GM21381 (cell line): ENCODE data around the gene NPR3.

Source experiments
- ATAC-seq: cut with Tn5 transposase; IDR thresholded peaks from one replicate; pipeline ENCODE4 v1.9.1; 2021; ENCODE audit warnings: mild to moderate bottlenecking, moderate library complexity; ENCODE audit not compliant: unreplicated experiment

Gene NPR3, protein sequence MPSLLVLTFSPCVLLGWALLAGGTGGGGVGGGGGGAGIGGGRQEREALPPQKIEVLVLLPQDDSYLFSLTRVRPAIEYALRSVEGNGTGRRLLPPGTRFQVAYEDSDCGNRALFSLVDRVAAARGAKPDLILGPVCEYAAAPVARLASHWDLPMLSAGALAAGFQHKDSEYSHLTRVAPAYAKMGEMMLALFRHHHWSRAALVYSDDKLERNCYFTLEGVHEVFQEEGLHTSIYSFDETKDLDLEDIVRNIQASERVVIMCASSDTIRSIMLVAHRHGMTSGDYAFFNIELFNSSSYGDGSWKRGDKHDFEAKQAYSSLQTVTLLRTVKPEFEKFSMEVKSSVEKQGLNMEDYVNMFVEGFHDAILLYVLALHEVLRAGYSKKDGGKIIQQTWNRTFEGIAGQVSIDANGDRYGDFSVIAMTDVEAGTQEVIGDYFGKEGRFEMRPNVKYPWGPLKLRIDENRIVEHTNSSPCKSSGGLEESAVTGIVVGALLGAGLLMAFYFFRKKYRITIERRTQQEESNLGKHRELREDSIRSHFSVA

DNA sequence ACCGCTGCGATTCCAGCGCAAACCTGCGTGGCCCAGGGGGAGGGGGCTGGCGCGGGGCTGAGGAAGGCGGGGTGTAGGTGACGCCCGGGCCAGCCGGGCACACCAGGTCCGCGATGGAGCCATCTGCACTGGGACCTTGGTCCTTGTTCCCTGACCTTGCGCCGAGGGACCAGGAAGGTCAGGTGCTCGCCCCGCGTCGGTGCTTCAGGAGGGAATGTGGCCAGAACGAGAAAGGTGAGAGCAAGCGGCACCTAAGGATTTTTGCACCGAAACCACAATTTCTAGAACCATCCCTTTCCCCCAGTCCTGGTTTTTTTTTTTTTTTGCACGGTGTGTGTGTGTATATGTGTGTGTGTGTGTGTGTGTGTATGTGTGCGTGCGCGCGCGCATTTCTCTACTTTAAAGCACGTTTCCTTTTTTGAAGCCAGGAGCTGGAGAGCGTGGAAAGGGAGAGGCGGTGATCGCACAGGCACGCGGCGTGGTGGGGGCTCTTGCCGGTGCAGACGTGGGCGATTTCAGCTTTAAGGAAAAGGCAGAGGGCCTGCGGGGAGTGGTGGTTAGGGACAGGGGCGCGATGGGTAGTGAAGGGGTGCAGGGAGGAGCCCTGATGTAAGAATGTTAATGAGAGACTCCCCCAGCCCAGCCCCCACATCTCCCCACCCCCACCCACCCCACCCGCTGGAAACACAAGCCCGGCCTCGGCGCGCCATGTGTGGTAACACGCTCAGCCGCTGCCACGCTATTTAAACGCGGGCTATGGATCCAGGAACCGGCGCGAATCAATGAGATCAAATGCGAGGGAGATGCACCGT, at the start of gene NPR3:
TSS of gene NPR3 (plus strand) at position 772 of the 812 bp plus-strand sequence. CDS start 456 bp downstream, outside the sequence.
- ATAC-seq: no peak

DNA sequence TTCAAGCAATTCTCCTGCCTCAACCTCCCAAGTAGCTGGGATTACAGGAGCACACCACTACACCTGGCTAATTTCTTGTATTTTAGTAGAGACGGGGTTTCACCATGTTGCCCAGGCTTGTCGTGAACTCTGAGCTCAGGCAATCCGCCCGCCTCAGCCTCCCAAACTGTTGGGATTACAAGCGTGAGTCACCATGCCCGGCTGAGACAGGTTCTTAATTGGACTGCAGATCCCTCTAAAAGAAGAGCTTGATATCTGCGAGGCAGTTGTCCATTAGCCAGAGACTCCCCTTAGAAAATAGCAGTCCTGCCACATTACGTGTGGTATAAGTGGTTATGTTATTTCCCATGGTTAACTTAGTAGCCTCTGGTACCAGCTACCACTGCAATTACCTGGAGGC, 46.6 kb upstream of the NPR3 start:
- no peak for ATAC-seq

DNA sequence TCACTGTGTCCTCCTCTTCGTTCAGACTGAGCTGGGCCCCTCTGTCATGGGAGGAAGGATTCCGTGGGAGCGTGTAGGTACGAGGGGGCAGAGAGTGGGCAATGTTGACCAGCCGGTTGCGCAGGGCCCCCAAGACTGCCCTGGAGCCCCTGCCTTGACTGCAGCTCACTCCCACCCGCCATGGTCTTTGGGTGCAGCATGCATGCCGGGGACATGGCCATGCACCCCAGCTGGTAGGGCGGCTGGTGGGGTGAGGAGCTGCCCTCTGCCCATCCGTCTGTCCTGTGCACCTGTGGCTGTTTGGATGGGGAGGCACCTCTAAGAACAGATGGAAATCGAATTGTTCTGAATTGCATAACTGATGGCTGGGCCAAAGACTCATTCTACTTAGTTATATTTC, 42.6 kb upstream of the NPR3 start:
- no peak for ATAC-seq

DNA sequence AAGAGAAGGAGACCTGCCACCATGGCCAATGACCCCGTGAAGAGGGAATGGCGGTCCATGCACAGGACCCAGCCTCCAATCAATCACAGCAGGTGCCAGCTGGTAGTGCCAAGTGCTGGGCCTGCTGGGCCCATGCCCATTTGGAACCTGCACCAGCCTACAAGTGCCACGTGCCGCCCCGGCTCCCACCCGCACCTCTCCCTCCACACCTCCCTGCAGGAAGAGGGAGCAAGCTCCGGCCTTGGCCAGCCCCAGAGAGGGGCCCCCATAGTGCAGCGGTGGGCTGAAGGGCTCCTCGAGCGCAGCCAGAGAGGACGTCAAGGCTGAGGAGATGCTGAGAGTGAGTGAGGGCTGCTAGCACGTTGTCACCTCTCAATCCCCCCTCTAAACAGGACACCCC, 37.8 kb upstream of the NPR3 start:
- no peak for ATAC-seq

DNA sequence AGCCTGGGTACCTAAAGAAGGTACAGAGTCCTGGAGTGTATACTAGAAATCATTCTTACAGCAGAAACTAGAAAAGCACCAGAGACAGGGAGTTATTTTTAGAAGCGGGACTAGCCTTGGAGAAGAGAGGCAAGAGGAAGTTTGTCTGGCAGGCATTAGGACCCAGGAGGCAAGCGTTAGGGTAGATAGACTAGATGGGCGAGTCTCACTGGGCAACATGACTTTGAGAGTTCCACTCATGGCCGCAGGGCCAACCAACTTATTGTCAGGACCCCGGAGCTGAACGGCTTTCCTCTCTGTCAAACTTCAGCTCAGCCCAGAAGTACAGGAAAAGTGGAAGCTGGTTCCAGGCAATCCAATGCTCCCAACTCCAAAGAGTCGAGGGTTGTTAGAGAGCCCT, 34.1 kb upstream of the NPR3 start:
- ATAC-seq: no peak

DNA sequence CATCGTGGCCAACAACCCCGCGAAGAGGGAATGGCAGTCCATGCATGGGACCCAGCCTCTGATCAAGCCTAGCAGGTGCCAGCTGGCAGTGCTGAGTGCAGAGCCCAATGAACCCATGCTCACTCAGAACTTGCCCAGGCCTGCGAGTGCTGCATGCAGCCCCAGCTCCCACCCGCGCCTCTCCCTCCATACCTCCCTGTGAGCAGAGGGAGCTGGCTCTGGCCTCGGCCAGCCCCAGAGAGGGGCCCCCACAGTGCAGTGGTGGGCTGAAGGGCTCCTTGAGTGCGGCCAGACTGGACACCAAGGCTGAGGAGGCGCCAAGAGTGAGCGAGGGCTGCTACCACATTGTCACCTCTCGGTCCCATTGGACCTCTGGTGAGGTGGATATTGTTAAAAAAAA, 32.6 kb upstream of the NPR3 start:
- ATAC-seq: no peak

DNA sequence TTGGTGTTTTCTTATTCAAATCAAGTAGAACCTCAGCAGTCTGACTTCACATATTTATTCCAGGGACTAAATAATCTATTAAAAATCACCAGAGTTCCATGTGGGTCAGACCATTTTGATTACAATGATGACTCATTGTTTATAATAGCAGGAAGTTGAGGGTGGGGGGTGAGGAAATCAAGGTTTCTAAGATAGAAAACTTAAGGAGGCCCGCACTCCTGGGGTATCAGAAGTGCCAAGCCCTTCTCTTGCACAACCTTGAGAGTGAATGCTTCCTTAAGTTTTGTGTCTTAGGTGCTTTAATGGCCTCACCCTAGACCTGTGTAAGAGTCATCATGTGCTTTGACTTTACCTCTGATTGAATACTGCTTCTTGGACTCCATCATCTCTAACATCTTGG, 31.9 kb upstream of the NPR3 start:
- ATAC-seq: no peak

DNA sequence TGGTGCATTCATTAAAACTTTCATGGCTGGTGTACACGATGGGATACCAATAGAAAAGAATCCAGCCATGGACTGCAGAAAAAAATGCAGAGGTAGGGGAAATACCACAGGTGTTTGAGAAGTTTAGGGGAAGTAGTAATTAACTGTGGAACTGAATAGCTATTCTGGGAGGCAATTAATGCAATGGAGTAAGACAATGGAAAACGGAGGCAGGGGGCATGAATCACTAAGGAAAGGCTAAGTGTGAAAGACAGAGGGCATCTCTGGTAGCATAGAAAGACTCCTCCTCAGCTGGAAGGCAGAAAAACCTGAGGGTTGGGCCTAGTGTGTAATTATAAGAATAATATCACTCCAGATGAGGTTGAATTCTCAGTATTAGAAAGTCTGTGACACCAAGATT, 30.9 kb upstream of the NPR3 start:
- no peak for ATAC-seq

DNA sequence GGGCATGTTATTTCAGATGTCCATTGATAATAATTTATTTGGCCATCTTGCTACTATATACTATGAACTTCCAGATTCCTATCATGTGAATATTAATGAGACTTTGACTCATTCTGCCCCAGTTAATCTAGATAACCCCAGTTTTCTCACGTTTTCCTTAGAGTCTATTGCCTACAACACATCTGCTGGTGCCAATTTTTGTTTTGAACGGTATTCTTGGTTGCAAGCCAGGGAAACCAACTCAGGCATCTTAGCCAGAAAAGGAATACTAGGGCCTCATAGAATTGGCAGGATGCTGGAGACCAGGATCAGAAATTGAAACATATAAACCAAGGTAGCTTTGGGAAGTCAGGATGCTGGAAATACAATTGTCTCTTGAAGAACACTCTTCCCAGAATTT, 28.0 kb upstream of the NPR3 start:
- ATAC-seq: no peak

DNA sequence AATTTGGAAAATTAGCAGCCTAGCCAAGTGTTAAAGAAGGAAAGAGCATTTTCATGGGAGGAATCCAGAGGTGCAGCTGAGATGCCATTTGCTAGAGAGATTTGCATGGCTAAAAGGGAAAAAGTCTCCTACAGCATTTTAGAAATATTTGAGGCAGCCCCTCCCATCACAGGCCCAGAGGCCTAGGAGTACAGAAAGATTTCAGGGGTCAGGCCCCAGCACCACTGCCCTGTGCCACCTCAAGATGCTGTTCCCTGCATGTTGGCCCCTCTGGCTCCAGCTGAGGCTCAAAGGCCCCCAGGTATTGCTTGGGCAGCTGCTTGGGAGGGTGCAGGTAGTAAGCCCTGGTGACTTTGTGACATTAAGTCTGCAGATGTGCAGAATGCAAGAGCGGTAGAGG, 26.9 kb upstream of the NPR3 start:
- ATAC-seq: no peak

DNA sequence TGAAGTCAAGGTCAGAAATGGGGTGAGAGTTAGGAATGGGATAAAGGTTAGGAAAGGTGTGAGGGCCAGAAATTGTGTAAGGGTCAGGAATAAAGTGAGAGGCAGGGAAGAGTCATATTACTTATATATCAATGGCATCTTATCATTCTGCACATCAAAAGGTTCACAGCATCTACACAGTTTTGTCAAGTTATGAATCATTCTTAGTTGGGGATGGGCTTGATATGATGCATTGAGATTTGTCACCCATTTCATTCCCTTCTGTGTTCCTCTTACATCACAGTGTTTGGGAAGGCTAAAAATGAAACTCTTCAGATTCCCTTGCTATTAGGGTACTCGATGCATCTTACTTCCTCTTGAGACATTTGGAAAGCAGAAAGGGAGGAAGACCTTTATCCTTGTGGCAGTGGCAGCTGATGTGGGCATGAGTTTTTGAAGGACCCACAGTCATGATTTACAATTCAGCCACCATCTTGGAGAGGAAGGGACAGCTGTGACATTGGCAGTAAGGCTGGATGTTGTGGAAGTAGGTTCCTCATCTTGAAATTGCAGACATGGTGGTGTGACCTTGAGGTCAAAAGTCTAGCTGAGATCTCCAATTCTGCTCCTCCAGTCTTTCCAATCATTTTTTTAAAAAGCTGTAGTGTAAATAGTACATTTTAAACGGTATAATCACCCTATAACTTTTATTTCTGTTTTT, 24.2 kb upstream of the NPR3 start:
- no peak for ATAC-seq

DNA sequence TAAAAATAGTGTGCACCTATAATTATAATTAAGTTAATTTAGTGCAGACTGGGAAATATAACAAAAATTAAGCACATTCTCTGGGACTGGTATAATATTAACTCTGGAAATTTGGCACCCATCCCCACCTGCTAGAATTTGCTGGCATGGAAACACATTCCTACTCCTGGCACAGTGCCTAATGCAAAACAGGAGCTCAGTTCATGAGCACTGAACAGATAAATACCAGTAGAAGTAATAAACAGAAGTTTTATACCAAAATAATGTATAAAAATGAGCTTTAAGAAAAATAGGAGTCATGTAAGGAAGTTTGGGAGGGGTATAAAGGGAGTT, 23.7 kb upstream of the NPR3 start:
- ATAC-seq: no peak

DNA sequence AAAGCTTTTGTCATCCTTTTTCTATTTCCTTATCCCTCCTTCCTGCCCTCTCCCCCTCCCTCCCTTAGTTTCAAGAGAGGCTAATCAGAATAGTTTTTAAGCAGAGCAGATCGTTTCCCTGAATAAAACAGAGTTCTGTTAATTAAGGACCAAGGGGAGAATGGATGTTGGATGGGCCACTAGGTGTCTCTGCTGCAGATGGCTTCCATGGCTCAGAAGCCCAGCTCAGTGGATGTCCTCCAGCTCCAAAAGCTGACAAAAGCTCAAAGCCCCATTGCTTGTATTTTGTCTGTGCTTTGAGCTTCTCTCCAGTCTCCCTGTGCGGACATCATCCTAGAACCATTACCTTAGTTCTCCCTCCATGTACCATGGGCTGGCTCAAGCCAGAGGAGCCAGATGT, 21.0 kb upstream of the NPR3 start:
- ATAC-seq: no peak

DNA sequence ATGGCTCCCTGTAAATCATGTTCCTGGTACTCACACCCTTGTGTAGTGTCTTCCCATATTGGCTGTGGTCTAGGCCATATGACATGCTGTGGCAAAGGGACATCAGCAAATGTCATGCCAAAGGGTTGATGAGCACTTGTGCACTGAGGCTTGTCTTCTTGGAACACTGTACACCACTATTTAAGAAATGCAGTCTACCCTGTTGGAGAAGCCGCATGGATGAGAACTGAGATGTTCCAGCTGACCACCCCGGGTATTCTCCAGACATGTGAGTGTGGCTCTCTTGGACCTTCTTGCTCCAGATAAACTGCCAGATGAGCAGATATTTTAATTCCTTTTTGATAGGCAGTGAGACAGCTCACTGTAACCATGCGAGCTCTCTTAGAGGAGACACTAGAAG, 20.5 kb upstream of the NPR3 start:
- ATAC-seq: no peak

DNA sequence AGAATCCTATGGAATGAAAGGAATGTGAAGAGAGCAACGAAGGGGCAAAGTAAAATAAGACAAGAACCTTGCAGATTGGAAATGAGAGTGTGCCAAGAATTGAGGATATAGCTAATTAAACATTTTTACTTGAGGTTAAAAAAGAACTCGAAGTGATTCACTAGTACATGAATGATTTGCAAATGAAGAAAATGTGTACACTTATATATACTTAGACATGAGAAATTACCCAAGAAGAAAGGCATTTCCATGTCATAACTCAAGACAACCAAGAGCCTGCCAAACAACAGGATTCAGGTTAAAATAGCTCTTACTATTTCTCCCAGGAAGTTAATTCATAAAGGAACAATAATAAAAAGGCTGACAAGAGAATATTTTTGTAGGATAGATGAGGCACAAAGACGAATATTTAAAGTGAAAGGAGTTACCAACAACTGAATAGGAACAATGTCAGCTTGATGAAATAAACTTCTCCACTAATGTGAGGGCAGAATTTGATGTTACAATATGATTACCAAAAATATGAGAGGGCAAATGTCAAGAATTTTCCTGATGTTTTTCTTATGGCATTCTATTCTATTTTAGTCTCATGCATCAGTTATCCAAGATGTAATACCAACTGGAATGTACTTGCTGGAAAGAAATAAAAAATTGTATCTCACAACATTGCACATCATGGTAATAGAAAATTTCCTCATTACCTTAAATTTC, 18.9 kb upstream of the NPR3 start:
- ATAC-seq: no peak

DNA sequence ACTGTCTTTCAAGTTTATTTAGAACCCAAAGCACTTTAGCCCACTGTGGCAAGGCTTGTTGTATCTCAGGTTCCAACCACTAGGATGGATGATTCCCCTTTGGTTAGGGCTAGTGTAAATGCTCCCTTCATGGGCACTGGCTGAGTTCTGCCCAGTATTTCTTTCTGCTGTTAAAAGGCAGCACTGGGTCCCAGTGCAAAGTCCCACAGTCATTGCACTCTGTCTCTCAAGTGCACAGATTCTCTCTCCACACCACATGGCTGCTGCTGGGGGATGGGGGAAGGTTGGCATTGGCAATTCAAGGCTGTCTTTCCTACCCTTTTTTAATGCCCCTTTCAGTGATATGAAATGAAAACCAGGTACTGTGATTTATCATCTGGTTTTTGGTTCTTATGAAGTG, 7.2 kb upstream of the NPR3 start:
- ATAC-seq: no peak

DNA sequence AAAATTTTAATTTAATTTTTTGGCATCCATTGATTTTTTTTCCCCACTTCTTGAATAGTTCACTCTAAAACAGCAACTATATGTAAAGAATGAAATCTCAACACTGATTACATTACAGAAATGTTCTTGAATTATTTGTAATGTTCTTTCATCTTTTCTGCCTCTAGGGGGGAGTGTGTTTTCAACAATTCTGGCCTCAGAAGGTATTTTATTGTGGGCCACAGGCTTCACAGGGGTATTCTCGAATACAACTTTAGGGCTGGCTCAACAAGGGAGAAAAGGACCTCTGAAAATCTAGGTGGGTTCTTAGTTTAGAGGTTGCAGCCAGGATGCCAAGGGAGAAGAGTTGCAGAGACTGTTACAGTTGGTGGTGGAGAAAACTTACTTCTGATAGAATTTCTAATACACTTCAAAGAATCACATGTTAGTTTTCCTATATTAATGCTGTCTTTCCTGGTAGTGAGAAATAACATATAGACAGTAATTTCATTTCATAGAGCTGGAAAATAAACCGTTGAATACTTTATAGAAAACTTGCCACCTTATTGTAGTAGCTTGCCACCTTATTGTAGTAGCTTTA, 3.6 kb upstream of the NPR3 start:
- ATAC-seq: no peak

DNA sequence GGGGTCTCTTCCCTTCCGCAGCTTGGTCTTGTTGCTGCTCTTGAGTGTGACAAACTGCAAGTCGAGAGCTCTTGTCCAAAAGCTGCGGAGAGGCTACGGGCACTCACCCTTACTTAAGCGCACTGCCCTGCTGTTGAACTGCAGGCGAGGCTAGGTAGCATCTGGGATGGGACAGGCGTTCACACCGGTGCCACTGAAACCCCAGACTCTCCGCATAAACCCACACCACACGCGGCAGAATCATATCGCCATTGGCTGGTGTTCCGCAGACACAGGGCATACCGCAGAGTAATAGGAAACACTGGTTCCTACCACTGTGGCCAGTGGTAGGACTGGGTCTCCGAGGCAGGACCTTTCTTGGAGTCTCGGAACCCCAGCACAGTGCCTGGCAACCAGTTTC, 2.2 kb upstream of the NPR3 start:
- ATAC-seq: no peak

DNA sequence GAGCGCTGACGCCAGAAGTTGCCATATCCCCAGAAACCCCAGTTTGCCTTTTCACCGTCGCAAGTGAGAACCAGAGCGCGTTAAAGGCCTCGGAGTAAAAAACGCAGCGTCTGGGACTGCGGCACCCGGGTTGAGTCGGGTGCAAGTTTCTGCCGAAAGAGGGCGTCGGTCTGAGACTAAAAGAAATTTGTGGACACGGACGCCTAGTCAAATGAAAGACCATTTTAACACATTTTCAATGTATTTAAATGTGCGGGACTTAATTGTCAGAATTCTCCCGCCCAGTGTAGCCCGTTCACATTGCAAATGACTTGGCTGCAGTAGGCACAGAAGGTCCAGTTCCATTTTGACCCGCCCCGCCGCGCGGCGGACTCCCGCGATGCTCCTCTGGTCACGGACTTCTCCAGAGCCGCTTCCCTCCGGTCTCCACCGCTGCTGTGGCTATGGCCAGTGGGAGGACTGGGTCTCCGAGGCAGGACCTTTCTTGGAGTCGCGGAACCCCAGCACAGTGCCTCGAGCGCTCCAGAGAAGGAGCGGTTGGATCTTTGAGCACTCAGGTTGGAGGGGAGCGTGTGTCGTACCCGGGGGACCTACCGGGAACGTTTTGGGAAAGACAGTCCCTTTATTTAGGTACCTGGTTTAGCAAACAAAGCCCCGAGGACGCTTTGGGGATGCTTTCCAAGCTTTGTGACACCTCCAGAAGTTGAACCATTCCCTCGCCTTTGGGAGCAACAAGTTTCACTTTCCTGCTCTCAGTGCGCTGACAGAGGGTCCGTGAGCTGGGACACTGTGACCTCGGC, 1.2 kb upstream of the NPR3 start:
- ATAC-seq: peak; percentile 58

DNA sequence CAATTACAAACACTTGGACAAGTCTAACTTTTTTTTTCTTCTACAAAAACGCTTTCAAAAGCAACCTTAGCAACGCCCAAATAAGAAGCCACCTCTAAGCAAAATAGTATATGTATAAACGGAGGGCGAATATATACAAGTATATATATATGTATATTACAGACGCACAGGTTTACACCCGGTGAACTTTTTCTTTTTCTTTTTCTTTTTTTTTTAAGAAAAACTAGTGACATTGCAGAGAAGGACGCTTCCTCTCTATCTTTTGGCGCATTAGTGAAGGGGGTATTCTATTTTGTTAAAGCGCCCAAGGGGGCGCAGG, 200 bp downstream of the NPR3 start:
- ATAC-seq: no peak
